LNCaP clone FGC (cell line): ENCODE results near the gene UBE2O.

Experiments
- DNase-seq: peaks from one replicate; pipeline ENCODE4 v3.0.0-alpha.2; 2011; ENCODE audit warnings: low read depth
- H3K4me3 ChIP-seq: 2 replicates; pipeline ENCODE4 v1.5.1; 2011; ENCODE audit warnings: mild to moderate bottlenecking, low read depth, low read length, control low read depth
- CTCF ChIP-seq: IDR thresholded peaks from 2 replicates; pipeline ENCODE4 v1.5.1; 2012; ENCODE audit warnings: mild to moderate bottlenecking; ENCODE audit not compliant: control insufficient read depth, insufficient read depth; ENCODE audit errors: extremely low read depth

UBE2O gene

GRCh38 chr17:76404976-76405563 lies 47.9 kb downstream of the UBE2O start:
- no peak overlapping the region for H3K4me3 ChIP-seq
- no peak for TF ChIP-seq CTCF
- DNase-seq = no peak

- no peak for DNase-seq
- TF ChIP-seq CTCF = no peak
- no peak overlapping the region for H3K4me3 ChIP-seq
These were observed 48.7 kb downstream of the UBE2O start for GRCh38 chr17:76404256-76404655.

GRCh38 chr17:76402711-76403110 lies 50.2 kb downstream of the UBE2O start:
- TF ChIP-seq CTCF = no peak
- DNase-seq = no peak
- no peak overlapping the region for H3K4me3 ChIP-seq

GRCh38 chr17:76399175-76400172 lies 53.5 kb downstream of the UBE2O start:
- no peak for TF ChIP-seq CTCF
- no peak for DNase-seq
- no peak overlapping the region for H3K4me3 ChIP-seq

GRCh38 chr17:76398523-76399174 lies 54.3 kb downstream of the UBE2O start:
- TF ChIP-seq CTCF = no peak
- no peak overlapping the region for H3K4me3 ChIP-seq
- no peak for DNase-seq

GRCh38 chr17:76397687-76398522 lies 55.0 kb downstream of the UBE2O start:
- no peak for DNase-seq
- no peak overlapping the region for H3K4me3 ChIP-seq
- TF ChIP-seq CTCF = peak; percentile 89
